GM21619 (cell line): ENCODE results near the gene TRIM41.
A peak's percentile ranks its signal among the peaks of the same experiment; 100 is the strongest.
"Not testable (repeated sequence)": the region's sequence is repeated elsewhere in the genome, so short reads cannot be mapped to it uniquely, and the experiment has no call there.

Experiments used
- ATAC-seq: cut with Tn5 transposase; IDR thresholded peaks from one replicate; pipeline ENCODE4 v1.9.1; 2021; ENCODE audit not compliant: unreplicated experiment

Gene TRIM41

DNA sequence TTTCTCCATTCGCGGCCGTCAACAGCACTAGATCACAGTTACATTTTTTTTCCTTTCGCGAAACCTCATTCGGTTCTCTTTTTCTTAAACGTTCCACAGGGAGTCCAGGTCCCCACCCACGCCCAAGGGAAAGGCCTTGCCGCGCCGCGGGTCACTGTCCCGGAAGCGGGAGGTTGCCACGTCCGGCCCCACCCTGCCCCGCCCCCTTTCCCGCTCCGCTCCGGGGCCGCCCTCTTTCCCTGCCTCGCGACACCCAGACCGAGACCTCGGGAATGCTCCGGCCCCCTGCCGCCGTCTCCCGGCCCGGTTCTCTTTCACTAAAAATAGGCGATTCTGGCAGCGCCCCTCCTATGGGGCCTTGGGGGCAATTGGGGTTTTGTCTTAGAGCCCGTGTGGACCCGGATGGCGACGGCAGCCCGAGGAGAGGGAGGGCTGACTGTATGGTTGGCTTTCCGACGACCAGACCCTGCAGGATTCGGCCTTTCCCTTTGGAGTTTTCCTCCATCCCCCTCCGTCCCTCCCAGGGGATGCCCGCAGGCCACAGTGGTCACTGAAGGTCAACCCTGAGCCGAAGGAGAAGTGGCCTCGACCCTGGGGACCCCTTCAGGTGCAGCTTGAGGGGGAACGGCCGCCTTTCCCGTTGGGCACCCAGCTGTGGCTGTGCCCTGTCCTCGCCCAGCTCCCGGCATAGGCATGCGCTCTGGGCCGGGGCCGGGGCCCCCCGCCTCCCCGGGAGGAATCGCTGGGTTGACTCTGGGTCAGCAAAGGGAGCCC, 23.4 kb downstream of the TRIM41 start:
- peak; percentile 38 for ATAC-seq

DNA sequence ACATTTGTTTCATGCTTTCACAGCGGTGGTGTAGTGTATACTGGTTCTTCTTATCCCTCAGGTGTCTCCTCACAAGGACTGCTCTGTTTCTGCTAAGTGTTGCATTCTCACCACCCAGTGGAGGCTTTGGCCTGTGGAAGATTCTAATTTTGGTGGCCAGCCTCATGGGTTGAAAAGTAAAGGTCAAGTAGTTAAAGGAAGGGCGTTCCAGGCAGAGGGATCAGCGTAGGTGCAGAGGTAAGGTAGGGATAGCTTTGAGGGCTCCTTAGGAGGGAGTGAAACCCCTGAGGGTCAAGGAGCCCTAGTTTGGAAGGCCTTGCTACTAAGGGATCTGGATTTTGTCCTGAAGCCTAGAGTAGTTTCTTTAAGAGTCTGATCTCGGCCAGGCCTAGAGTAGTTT, 25.2 kb downstream of the TRIM41 start:
- no peak for ATAC-seq

DNA sequence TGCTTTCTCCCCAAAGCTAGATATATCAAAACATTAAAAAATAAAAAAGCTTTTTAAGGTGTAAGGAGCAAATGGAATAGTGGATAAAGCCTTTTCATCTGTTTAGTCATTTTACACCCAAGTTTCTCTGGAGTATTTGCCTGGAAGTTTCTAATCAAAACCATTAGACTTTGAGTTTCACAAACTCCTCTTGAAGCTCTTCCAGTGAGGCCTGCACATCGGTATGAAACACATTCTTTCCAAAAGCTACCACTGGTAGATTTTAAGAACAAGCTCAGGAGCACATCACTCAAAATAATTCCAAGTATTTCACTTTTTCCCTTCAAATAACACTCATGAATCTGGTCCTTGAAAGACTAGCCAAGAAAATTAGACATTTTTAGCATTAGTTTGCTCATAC, 32.2 kb downstream of the TRIM41 start:
- ATAC-seq: no peak

DNA sequence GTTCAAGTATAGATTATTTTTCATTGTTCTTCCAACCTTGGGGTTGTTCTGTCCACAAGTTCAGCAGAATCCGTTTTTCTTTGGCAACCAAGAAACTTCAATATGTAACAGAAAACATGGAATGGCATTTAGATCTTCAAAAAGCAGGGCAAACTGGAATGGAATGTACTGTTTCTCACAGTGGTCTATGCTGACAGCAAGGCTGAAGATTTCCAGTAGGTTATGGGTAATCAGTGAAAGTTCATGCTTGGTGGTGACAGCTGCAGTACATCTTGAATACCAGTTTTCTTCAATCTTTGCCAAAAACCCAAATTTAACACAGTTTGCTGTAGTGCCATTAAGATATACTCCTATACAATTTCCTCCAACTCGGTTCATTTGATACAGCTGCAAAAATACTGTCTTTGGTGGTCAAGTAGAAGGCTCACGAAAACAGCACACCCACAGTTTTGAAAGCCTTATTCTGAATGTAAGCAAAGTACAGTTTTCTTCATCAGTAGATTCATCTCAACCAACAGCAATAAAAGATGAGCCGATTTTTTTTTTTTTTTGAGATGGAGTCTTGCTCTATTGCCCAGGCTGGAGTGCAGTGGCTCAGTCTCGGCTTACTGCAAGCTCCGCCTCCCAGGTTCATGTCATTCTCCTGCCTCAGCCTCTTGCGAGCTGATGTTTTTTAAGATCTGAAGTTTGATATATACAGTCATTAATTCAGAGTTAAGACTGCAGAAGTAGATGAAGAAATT, 32.9 kb downstream of the TRIM41 start:
- ATAC-seq: no peak

DNA sequence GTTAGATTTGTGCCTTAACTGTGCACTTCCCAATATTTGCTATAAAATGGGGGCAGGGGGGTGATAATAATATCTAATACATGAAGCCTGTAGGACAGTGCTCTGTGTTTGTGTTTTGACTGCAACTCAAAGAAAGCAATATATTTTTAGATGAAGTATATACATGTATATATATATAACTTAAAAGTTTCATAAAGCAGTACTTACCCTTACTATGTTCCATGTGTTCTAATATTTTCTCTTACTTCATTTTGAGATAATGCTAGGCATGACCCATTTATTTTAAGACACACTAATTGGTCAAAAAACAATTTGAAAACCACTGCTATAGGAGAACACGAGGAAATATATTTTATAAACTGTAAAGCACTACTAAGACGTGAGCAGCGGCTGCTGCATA, 35.5 kb downstream of the TRIM41 start:
- no peak for ATAC-seq

DNA sequence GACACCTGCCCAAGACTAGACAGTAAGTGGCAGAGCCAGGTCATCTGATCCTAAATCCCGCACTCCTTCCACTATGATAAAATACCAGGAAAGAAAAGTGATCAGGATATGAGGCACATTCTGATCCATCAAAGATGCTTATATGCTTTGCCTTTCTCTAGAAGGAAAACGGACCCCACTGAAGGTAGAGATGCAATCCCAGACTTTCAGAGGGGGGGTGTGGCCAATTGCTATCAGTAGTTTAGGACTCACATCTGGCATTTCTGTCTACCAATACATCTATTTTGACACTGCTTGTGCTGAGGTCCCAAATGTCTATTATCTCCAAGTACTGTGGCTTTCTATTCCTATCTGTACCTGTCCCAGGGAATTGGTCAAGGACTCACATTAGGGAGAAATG, 36.2 kb downstream of the TRIM41 start:
- ATAC-seq: no peak

DNA sequence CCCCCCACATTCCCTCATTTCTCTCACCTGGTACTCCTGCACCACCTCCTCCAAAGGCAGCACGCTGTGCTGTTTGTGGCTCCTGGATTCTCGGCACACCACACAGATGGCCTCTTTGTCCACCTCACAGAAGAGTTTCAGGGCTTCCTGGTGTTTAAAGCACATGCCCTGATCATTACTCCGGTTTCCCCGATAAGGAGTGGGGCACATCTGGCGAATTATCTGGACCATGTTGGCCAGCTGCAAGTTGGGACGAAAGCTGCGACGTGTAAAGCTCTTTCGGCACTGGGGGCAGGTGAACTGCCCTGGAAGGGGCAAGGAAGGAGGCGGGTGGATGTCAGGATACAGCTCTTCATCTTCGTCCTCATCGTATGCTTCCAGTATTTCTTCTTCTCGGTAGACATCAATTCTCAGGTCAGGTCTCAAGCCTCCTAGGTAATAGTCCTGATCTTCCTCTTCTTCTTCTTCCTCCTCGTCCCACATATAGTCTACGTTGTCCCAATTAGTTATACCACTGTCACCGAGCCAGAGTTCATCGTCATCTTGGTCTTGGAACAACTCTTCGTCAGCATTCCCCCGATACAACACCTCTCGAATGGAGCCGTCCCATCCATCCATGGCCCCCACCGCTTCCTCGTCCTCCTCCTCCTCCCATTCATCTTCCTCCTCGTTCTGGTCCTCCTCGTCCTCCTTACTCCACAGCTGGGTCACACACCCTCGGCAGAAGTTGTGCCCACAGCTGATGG, 37.1 kb downstream of the TRIM41 start:
- ATAC-seq: no peak

DNA sequence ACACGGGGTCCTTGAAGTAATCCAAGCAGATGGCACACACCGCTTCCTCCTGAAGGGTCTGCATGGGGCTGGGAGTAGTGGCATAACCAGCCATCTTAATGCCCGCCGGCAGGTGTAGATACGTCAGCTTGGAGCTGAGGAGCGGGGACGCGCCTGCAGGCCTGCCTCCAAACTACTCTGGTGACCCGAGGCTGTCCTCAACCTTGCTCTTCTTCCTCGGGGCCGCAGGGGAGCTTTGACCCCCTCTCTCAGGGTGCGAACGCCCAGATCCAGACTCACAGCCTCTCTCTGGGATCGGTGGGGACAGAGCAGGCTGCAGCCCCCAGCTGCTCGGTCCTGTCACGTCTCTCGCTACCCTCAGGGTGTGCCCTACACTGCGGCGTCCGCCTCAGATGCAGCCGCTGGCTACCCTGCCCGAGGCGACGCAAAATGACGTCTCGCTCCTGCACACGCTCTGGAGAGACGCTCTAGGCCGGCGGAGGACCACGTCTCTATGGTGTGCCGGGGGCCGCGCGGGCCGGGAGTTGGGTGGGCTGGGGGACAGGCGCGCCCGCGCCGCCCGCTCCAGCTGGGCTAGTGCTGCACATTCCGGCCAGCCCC, 37.7 kb downstream of the TRIM41 start, which contains the start of gene TRIM52:
TRIM52 (minus strand) TSS at position 424 of the 600 bp plus-strand sequence; CDS start at position 94, 330 bp downstream.
- peak; percentile 79 for ATAC-seq

DNA sequence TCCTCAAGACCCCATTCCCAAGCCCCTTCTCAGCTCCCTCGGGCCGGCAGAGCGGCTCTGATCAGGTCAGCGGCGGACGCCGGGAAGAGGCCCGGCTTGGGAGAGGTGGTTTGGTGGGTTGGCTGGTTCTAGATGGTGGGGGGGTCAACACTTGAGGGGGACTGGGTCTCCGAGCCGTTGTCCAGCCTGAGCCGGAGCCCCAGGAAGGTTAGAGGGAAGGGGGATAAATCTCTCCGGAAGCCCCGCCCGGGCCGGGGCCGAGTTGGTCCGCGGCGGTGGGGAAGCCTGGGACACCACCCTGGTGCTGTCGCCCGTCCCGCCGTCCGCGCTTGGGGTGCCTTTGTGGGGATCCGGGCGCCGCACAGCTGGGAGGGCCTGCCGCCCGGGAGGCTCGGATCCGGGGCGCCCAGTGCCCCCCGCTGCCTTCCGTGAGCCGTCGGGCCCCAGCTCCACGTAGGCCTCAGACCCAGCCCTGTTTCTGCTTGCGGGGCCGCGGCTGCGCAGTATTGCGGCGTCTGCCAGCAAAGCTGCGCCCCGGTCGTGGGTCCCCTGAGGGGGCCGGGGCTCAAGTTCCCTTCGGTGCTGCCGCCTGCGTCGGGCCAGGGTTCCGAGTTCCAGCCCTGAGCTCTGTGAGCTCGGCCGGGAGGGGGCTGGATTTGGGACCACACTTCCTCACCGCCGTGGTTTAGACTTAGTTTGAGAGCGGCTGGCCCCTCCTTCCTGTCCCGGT, 38.4 kb downstream of the TRIM41 start:
- peak; percentile 51 for ATAC-seq

DNA sequence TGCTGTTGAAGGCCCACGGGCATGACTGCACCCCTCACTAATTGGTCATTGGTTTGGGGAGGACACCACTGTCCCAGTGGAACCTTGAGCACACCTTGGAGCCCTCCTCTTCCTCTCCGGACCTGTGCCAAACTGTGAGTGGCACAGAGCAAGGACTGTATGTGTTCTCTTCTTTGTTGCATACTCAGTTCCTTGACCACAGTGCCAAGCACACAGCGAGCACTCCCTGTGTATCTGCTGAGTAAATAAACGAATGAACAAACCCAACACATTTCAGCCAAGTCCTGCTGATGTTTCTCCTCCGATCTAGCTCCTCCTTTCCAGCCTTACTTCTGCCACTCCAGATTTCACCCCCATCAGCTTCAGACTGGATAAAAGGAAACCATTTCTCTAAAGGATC, 40.6 kb downstream of the TRIM41 start:
- no peak for ATAC-seq

DNA sequence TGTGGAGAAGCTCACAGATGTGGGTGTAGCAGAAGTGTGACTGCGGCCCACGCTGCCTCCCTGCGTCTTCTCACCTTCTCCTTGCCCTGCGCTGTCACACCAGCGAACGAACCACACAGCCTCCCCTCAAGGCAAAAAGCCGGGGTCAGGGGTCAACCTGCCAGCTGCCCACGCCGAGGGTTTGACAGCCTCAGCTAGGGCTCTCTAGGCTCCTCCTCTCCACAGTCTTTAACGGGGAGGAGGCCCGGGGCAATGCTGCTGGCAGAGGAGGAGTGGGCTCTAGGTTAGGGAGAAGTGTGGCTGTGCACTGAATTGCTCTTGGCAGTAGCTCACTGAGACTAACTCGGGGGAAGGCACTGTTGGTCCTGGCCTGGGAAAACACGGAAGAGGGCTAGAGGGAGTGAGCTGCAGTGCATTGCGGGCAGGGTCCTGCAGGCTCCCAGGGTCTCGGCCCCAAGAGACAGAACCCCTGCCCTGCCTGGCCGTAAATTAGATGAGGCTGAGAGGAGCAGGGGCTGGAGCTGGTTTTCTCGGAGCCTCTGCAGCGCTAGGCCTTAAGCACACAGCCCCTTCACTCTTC, 42.1 kb downstream of the TRIM41 start:
- ATAC-seq: no peak

DNA sequence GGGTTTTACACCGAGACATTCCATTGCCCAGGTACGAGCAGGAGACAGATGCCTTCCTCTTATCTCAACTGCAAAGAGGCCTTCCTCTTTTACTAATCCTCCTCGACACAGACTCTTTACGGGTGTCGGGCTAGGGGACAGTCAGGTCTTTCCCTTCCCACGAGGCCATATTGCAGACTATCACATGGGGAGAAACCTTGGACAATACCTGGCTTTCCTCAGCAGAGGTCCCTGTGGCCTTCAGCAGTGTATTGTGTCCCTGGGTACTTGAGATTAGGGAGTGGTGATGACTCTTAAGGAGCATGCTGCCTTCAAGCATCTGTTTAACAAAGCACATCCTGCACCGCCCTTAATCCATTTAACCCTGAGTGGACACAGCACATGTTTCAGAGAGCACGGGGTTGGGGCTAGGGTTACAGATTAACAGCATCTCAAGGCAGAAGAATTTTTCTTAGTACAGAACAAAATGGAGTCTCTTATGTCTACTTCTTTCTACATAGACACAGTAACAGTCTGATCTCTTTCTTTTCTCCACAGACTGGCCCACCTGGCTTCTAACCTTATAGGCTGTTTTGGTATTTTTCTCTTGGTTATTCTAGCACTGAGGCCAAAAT, 44.3 kb downstream of the TRIM41 start:
- not testable (repeated sequence) for ATAC-seq

DNA sequence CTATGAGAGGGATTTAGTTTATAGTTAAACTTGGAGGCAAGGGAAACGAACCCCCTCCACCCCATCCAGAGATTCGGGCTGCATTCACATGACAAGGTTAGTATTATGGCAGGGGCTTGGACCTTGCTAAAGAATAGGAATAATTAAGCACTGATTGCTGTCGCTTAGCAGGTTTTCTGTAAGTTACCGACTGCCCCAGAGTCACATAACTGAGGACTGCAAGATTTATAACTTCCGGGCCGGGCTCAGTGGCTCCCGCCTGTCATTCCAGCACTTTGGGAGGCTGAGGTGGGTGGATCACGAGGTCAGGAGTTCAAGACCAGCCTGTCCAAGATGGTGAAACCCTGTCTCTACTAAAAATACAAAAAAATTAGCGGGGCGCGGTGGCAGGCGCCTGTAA, 44.8 kb downstream of the TRIM41 start:
- ATAC-seq: not testable (repeated sequence)

DNA sequence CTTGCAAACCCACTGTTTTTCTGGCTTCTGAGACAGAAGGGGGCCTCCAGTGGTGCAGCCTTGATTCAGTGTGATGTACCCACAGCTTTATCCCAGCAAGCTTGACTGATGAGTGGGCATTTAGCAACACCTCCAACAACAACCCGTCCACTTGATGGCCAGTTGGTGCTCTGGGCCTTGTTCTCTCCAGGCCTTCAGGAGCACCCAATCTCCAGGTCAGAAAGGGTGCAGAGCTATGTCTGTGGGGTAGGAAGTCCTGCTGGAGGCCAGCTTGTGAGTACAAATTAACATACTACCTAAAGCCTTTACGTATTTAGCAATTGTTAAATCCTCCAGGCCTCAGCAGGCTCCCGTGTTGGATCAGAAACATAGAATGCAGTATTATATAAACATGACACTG, 48.0 kb downstream of the TRIM41 start:
- ATAC-seq: no peak

DNA sequence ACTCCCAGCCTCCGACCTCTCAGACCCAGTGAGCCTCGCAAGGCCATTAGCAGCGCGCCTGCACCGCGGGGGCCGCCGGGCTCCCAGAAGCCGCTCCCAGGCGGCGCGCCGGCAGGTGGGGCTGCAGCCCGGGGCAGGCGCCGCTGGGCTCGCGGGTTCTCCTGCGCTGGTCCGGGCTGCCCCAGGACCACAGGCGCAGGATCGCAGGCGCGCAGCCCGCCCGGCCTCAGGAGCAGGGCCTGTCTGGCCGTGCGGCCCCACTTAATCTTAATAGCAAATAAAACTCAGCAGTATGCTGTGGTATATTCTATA, 50.3 kb downstream of the TRIM41 start:
- ATAC-seq: not testable (repeated sequence)

DNA sequence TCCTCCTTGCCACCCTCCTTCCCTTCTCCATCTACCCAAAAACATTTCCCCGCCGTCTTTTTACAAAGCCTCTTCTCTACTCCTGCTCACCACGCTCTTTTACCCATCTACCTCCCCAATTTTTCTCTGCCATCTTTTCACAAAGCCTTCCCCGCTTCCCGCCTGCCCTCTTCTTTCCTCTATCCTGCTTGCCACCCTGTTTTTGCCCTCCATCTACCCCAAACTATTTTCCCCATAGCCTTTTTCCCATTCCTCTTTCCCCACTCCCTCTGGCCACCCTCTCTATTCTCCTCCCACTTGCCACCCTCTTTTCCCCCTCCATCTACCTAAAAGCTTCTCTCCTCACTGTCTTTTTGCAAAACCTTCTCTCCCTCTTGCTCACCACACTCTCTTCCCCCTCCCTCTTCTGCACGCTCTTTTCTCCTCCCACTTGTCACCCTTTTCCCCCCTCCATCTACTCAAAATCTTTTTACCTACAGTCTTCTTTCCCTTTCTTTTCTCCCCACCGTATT, 57.2 kb downstream of the TRIM41 start:
- no peak for ATAC-seq

DNA sequence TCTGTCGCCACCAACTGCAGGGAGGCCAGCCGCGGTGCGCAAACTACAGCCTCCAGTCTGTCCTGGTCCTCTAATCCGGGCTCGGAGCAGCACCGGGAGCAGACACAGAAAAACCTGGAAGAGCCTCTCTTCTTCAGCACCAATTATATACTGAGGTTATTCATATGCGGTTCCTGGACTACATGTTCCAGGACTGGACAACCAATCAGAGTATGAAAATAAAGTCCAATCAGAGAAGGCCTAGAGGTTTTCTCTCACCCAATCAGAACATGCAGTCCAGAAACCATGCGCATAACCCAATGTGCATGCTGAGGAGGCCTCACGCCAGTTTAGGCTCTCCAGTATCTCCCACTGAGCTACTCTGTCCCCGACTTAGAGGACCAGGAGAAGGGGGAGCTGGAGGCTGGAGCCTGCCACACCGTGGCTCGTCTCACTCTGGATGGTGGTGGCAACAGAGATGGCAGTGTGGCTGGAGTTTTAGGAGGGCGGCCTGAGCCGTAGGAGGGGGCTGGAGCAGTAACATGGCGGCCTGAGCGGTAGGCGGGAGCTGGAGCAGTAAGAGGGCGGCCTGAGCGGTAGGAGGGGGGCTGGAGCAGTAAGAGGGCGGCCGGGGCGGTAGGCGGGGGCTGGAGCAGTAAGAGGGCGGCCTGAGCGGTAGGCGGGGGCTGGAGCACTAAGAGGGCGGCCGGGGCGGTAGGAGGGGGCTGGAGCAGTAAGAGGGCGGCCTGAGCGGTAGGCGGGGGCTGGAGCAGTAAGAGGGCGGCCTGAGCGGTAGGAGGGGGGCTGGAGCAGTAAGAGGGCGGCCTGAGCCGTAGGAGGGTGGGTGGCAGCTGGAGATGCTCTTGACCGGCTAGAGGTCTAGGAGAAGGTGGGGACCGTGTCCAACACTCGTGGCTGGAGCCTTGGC, 58.2 kb downstream of the TRIM41 start:
- ATAC-seq: no peak

DNA sequence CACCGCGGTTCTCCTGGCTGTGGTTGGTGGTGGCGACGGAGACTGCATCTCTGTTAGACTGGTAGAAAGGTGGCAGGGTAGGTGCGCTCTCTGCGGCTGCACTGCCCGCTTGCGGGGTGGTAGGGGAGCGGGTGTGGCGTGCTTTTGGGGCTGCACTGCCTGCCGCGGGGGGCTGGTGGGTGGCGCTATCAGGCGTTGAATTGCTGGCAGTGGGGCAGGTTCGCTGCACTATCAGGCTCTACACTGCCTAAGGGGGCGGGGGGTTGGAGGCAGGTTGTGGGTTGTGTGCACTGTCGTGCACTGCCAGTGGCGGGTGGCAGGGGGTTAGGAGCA, 58.9 kb downstream of the TRIM41 start:
- ATAC-seq: no peak

DNA sequence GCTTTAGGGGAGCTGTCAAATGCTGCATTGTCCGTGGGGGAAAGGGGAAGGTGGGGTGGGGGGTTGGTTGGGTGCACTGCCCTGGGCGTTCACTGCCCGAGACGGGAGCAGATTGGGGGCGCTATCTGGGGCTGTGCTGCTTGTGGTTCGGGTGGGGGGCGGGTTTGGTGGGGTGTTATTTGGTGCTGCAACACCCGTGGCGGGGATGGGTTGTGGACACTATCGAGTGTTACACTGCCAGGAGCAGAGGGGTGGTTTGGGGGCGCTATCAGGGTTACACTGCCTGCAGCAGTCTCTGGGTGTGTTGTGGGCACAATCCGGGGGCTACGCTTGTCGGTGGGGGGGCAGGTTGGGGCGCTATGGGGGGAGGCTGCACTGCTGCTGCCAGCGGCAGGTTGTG, 59.3 kb downstream of the TRIM41 start:
- not testable (repeated sequence) for ATAC-seq
